Measurements from ENCODE around the gene WDR37.

DNA sequence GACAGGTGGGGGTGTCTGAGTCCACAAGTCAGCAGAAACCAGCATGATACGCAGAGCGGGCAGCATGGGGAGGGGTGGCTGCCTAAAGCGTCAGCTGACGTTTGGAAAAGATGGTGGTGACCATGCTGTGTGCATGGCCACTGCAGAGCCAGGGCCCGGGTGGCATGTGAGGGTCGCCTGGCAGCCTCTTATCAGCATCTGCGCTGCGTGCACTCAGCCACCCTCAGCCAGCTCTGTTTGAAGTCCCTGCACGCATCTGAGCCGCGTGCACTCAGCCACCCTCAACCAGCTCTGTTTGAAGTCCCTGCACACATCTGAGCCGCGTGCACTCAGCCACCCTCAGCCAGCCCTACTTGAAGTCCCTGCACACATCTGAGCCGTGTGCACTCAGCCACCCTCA, 61.5 kb downstream of the WDR37 start:
- no peak for TF ChIP-seq BCL6 (CRISPR knock-in tag; IDR thresholded peaks at IDR 0.05)
- TF ChIP-seq, protein P1, sequence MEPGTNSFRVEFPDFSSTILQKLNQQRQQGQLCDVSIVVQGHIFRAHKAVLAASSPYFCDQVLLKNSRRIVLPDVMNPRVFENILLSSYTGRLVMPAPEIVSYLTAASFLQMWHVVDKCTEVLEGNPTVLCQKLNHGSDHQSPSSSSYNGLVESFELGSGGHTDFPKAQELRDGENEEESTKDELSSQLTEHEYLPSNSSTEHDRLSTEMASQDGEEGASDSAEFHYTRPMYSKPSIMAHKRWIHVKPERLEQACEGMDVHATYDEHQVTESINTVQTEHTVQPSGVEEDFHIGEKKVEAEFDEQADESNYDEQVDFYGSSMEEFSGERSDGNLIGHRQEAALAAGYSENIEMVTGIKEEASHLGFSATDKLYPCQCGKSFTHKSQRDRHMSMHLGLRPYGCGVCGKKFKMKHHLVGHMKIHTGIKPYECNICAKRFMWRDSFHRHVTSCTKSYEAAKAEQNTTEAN (CRISPR knock-in tag; IDR thresholded peaks at IDR 0.05) = no peak
- TF ChIP-seq FOXM1 (IDR thresholded peaks at IDR 0.05; ENCODE audit: low read depth) = no peak
- no peak for TF ChIP-seq FOXM1 (CRISPR knock-in tag; IDR thresholded peaks at IDR 0.05; ENCODE audit: low read depth)

All from K562 (cell line).